ENCODE measurements around the gene GPR176. TPM values are rescaled to one million over a fixed set of nuclear protein-coding genes. Genes with fewer than 3 reads are reported as not detected.

GPR176 gene
- total RNA-seq, 1 donor: 173 TPM

GRCh38 chr15:39869254-39869653, 50.8 kb downstream of the GPR176 start:
- peaks cover 44% of the 10 kb centered on the region for H4K20me1 ChIP-seq (ENCODE audit: insufficient read depth, low read length)

GRCh38 chr15:39868396-39868795, 51.7 kb downstream of the GPR176 start:
- Histone ChIP-seq H2AFZ (ENCODE audit: low read length) (no peak overlapping the region), H3K9me3 (ENCODE audit: low read depth, low read length) (no peaks in the 10 kb centered on the region), H3K27ac (ENCODE audit: low read depth, low read length) (no peak overlapping the region), H3K27me3 (ENCODE audit: insufficient read depth, low read length) (no peaks in the 10 kb centered on the region), H3K36me3 (ENCODE audit: insufficient read depth, low read length) (peaks cover 2% of the 10 kb centered on the region), H3K4me2 (ENCODE audit: insufficient read depth, low read length) (no peak overlapping the region), H3K4me3 (ENCODE audit: insufficient read depth, low read length) (no peak overlapping the region), H3K79me2 (ENCODE audit: insufficient read depth, low read length) (peaks cover 91% of the 10 kb centered on the region), H4K20me1 (ENCODE audit: insufficient read depth, low read length) (peaks cover 42% of the 10 kb centered on the region), H3K4me1 (ENCODE audit: insufficient read depth, low read length) (no peaks in the 10 kb centered on the region)
- no peak for DNase-seq (ENCODE audit: insufficient read length, low spot score, missing footprints)
- no peak for TF ChIP-seq CTCF (IDR thresholded peaks at IDR 0.05; ENCODE audit: extremely low read depth, low read depth, low read length)

More at GRCh38 chr15:39869254-39869653, 50.8 kb downstream of the GPR176 start:
- Histone ChIP-seq H3K27me3 (ENCODE audit: insufficient read depth, low read length) (no peaks in the 10 kb centered on the region), H3K4me3 (ENCODE audit: insufficient read depth, low read length) (no peak overlapping the region), H3K36me3 (ENCODE audit: insufficient read depth, low read length) (peaks cover 7% of the 10 kb centered on the region), H3K27ac (ENCODE audit: low read depth, low read length) (no peak overlapping the region), H3K4me1 (ENCODE audit: insufficient read depth, low read length) (no peaks in the 10 kb centered on the region), H3K4me2 (ENCODE audit: insufficient read depth, low read length) (no peak overlapping the region), H3K9me3 (ENCODE audit: low read depth, low read length) (no peaks in the 10 kb centered on the region), H2AFZ (ENCODE audit: low read length) (no peak overlapping the region), H3K79me2 (ENCODE audit: insufficient read depth, low read length) (peaks cover 91% of the 10 kb centered on the region)
- TF ChIP-seq CTCF (IDR thresholded peaks at IDR 0.05; ENCODE audit: extremely low read depth, low read depth, low read length): no peak
- no peak for DNase-seq (ENCODE audit: insufficient read length, low spot score, missing footprints)

- H3K36me3 ChIP-seq (ENCODE audit: insufficient read depth, low read length): no peaks in the 10 kb centered on the region
- peaks cover 86% of the 10 kb centered on the region for H3K79me2 ChIP-seq (ENCODE audit: insufficient read depth, low read length)
- no peak for TF ChIP-seq CTCF (IDR thresholded peaks at IDR 0.05; ENCODE audit: extremely low read depth, low read depth, low read length)
- peaks cover 25% of the 10 kb centered on the region for H4K20me1 ChIP-seq (ENCODE audit: insufficient read depth, low read length)
- no peak overlapping the region for H3K27ac ChIP-seq (ENCODE audit: low read depth, low read length)
- no peaks in the 10 kb centered on the region for H3K27me3 ChIP-seq (ENCODE audit: insufficient read depth, low read length)
- H3K4me2 ChIP-seq (ENCODE audit: insufficient read depth, low read length): no peak overlapping the region
- H3K9me3 ChIP-seq (ENCODE audit: low read depth, low read length): no peaks in the 10 kb centered on the region
- H2AFZ ChIP-seq (ENCODE audit: low read length): no peak overlapping the region
- no peaks in the 10 kb centered on the region for H3K4me1 ChIP-seq (ENCODE audit: insufficient read depth, low read length)
- no peak overlapping the region for H3K4me3 ChIP-seq (ENCODE audit: insufficient read depth, low read length)
- no peak for DNase-seq (ENCODE audit: insufficient read length, low spot score, missing footprints)
Observed at GRCh38 chr15:39864116-39864515, 56.0 kb downstream of the GPR176 start.

GRCh38 chr15:39860871-39861270, 59.2 kb downstream of the GPR176 start:
- Histone ChIP-seq H3K4me2 (ENCODE audit: insufficient read depth, low read length) (no peak overlapping the region), H2AFZ (ENCODE audit: low read length) (no peak overlapping the region), H3K4me3 (ENCODE audit: insufficient read depth, low read length) (no peak overlapping the region), H3K27ac (ENCODE audit: low read depth, low read length) (no peak overlapping the region), H3K9me3 (ENCODE audit: low read depth, low read length) (no peaks in the 10 kb centered on the region), H3K36me3 (ENCODE audit: insufficient read depth, low read length) (peaks cover 6% of the 10 kb centered on the region), H3K79me2 (ENCODE audit: insufficient read depth, low read length) (peaks cover 89% of the 10 kb centered on the region), H3K4me1 (ENCODE audit: insufficient read depth, low read length) (no peaks in the 10 kb centered on the region), H3K27me3 (ENCODE audit: insufficient read depth, low read length) (no peaks in the 10 kb centered on the region), H4K20me1 (ENCODE audit: insufficient read depth, low read length) (peaks cover 18% of the 10 kb centered on the region)
- TF ChIP-seq CTCF (IDR thresholded peaks at IDR 0.05; ENCODE audit: extremely low read depth, low read depth, low read length): no peak
- DNase-seq (ENCODE audit: insufficient read length, low spot score, missing footprints): no peak
